HepG2 (cell line): ENCODE data around the gene VEGFA. TPM values are rescaled to one million over a fixed set of nuclear protein-coding genes. Genes with fewer than 3 reads are reported as not detected.

Source experiments
- ATAC-seq: fragments of 200-7000 bp; cut with Tn5 transposase; 3 replicates; pipeline ENCODE4 v1.9.1; 2020; ENCODE audit warnings: mild to moderate bottlenecking, moderate library complexity
- BruUV-seq: library from RNA; stranded (reverse); fragments of 400-500 nt; replicated peaks from 2 replicates; lab custom pipeline; 2021; lab: Mats Ljungman, UMichigan
- CTCF ChIA-PET: fragments of 300-600 bp; formaldehyde crosslinking; extraction: SDS; loops from one replicate; lab custom pipeline; 2021; ENCODE audit warnings: low total read pairs, inconsistent platforms, low intra/inter-chr PET ratio; lab: Yijun Ruan, JAX
- POLR2A ChIA-PET: fragments of 350-600 bp; sonication (Branson Sonifier 250); formaldehyde crosslinking; loops from one replicate; lab custom pipeline; 2020; ENCODE audit warnings: antibody characterized with exemption, inconsistent platforms; lab: Yijun Ruan, JAX
- DNase-seq: peaks from one replicate; pipeline ENCODE4 v3.0.0-alpha.2; 2015; ENCODE audit warnings: low spot score
- FAIRE-seq: peaks from 3 replicates; lab custom pipeline; 2011; peaks lifted over from hg19 to GRCh38; lab: Jason Lieb, UNC
- H2AFZ ChIP-seq: one replicate; pipeline ENCODE4 v1.6.1; 2011; ENCODE audit warnings: low read length, inconsistent platforms
- H3K27ac ChIP-seq: fragments of 300-600 bp; 3 replicates; pipeline ENCODE4 v1.8.0; 2011; ENCODE audit warnings: mixed run types, mild to moderate bottlenecking, mixed read lengths, low read length, inconsistent platforms; ENCODE audit not compliant: insufficient read depth; ENCODE audit errors: extremely low read length
- H3K27me3 ChIP-seq, 2 experiments: fragments of 200-600 bp in 1 of 2; 2 replicates in 1 of 2; 3 replicates in 1 of 2; pipeline versions ENCODE4 v1.6.0 to v1.8.0; 2011; ENCODE audit warnings: low read length in 2 of 2, mild to moderate bottlenecking in 2 of 2, moderate library complexity in 2 of 2, inconsistent platforms in 1 of 2; ENCODE audit not compliant: insufficient read depth in 2 of 2, control insufficient read depth in 1 of 2
- H3K36me3 ChIP-seq, 2 experiments: fragments of 200-600 bp in 1 of 2; replicated peaks in 1 of 2; 2 replicates in 1 of 2; 3 replicates in 1 of 2; pipeline versions ENCODE4 v1.5.1 to v1.8.0; 2011; ENCODE audit warnings: low read length in 2 of 2, inconsistent platforms in 1 of 2; ENCODE audit not compliant: insufficient read depth in 2 of 2, control insufficient read depth in 1 of 2
- H3K4me1 ChIP-seq: 2 replicates; pipeline ENCODE4 v1.5.1; 2012; ENCODE audit warnings: low read length, inconsistent platforms; ENCODE audit not compliant: insufficient read depth
- H3K4me2 ChIP-seq: 2 replicates; pipeline ENCODE4 v1.6.0; 2011; ENCODE audit warnings: low read depth, low read length, inconsistent platforms
- H3K4me3 ChIP-seq, 3 experiments: fragments of 200-600 bp in 1 of 3; sonication (generic), shearing (Covaris generic) in 1 of 3; replicated peaks in 1 of 3; 2 replicates each; pipeline ENCODE4 v1.5.1; 2011 to 2016; ENCODE audit warnings: low read length in 3 of 3, inconsistent platforms in 2 of 3, low read depth in 2 of 3, mild to moderate bottlenecking in 2 of 3, control low read depth in 1 of 3, mixed read lengths in 1 of 3; ENCODE audit not compliant: insufficient read depth in 1 of 3
- H3K79me2 ChIP-seq: one replicate; pipeline ENCODE4 v1.6.1; 2011; ENCODE audit warnings: low read length, inconsistent platforms; ENCODE audit not compliant: insufficient read depth
- H3K9ac ChIP-seq: 2 replicates; pipeline ENCODE4 v1.6.0; 2011; ENCODE audit warnings: mild to moderate bottlenecking, low read depth, low read length, inconsistent platforms; ENCODE audit not compliant: insufficient read depth
- H3K9me3 ChIP-seq: 2 replicates; pipeline ENCODE4 v1.5.1; 2012; ENCODE audit warnings: mild to moderate bottlenecking, low read length
- H4K20me1 ChIP-seq: 2 replicates; pipeline ENCODE4 v1.6.0; 2011; ENCODE audit warnings: inconsistent platforms, mild to moderate bottlenecking, low read length, moderate library complexity; ENCODE audit not compliant: insufficient read depth
- JARID2 ChIP-seq: sonication (generic); formaldehyde crosslinking; IDR thresholded peaks from 2 replicates; pipeline ENCODE4 v1.8.1; 2023; ENCODE audit warnings: missing genetic modification reagents, inconsistent platforms; ENCODE audit not compliant: insufficient replicate concordance
- PHB2 ChIP-seq: fragments of 450-650 bp; IDR thresholded peaks from 2 replicates; pipeline ENCODE4 v1.6.1; 2018; ENCODE audit not compliant: partially characterized antibody
- POLR2G ChIP-seq: fragments of 200-400 bp; formaldehyde crosslinking; IDR thresholded peaks from 2 replicates; pipeline ENCODE4 v1.6.1; 2018; ENCODE audit warnings: mild to moderate bottlenecking, low read depth, low read length, moderate library complexity
- RBFOX2 ChIP-seq: fragments of 200-400 bp; formaldehyde crosslinking; IDR thresholded peaks from 2 replicates; pipeline ENCODE4 v1.6.1; 2017; ENCODE audit warnings: low read depth, mild to moderate bottlenecking, low read length
- RFX3 ChIP-seq: IDR thresholded peaks from 2 replicates; pipeline ENCODE4 v1.6.1; 2016; ENCODE audit warnings: missing biosample characterization, missing genetic modification reagents
- SAP130 ChIP-seq: IDR thresholded peaks from 2 replicates; pipeline ENCODE4 v1.6.1; 2016; ENCODE audit warnings: low read depth
- SETDB1 ChIP-seq: sonication (generic); formaldehyde crosslinking; IDR thresholded peaks from 2 replicates; pipeline ENCODE4 v1.5.1; 2020; ENCODE audit warnings: missing genetic modification reagents, mild to moderate bottlenecking, borderline replicate concordance
- ZC3H13 ChIP-seq: sonication (generic); formaldehyde crosslinking; IDR thresholded peaks from 2 replicates; pipeline ENCODE4 v1.8.1; 2023; ENCODE audit warnings: mild to moderate bottlenecking, missing genetic modification reagents, moderate library complexity
- ZMYM3 ChIP-seq: sonication (generic); formaldehyde crosslinking; IDR thresholded peaks from 2 replicates; pipeline ENCODE4 v1.5.1; 2020; ENCODE audit warnings: mild to moderate bottlenecking, missing genetic modification reagents
- ZNF572 ChIP-seq: sonication (generic); formaldehyde crosslinking; IDR thresholded peaks from 2 replicates; pipeline ENCODE4 v1.5.1; 2020; ENCODE audit warnings: mild to moderate bottlenecking, missing genetic modification reagents
- ZNF580 ChIP-seq: IDR thresholded peaks from 2 replicates; pipeline ENCODE4 v1.6.1; 2016; ENCODE audit warnings: low read depth, borderline replicate concordance
- ZNF614 ChIP-seq: IDR thresholded peaks from 2 replicates; pipeline ENCODE4 v1.6.1; 2018; ENCODE audit warnings: missing biosample characterization, missing genetic modification reagents, inconsistent platforms, borderline replicate concordance
- WGBS: methylation state at CpG from one replicate; pipeline ENCODE4 v1.1.6; 2017; ENCODE audit warnings: low lambda C conversion rate; 5-methylcytosine and 5-hydroxymethylcytosine counted together
- in situ Hi-C: cut with HindIII; loops from 2 replicates; pipeline ENCODE4 v1.10.0; 2017; ENCODE audit warnings: low pct_unique_long_range_greater_than_20kb; ENCODE audit not compliant: extremely low pct_ligation_motif_present
- intact Hi-C: fragments of 100-400 bp; cut with micrococcal nuclease; formaldehyde crosslinking; loops from one replicate; pipeline ENCODE4 v1.10.0; 2022; ENCODE audit not compliant: unreplicated experiment
- polyA plus RNA-seq, 8 experiments: library from polyadenylated mRNA; depleted of rRNA in 3 of 8; stranded (reverse) in 7 of 8; unstranded in 1 of 8; fragments of >200 nt; fragmentation: Illumina TruSeq in 4 of 8; extraction: Trizol in 4 of 8; gene quantifications; 2 replicates each; pipeline versions ENCODE4 v1.2.1 to v1.2.3, GENCODE V29; 2011 to 2016; ENCODE audit warnings: low read depth in 4 of 8, missing spikeins in 1 of 8, mixed read lengths in 1 of 8; ENCODE audit not compliant: insufficient read depth in 1 of 8
- total RNA-seq, 5 experiments: library from RNA; depleted of rRNA; stranded (reverse); fragments of >200 nt; fragmentation: Illumina TruSeq; extraction: Trizol; gene quantifications; 2 replicates each; pipeline ENCODE4 v1.2.3, GENCODE V29; 2016; ENCODE audit warnings: low read depth in 1 of 5

VEGFA gene
- total and polyA plus RNA-seq, 2 of the 13 experiments (the other 11 are each of a cell fraction or from before 2014, with no cell fraction given) = 68.1 to 629 TPM

- peaks cover 100% of the 10 kb centered on the region for H4K20me1 ChIP-seq
- no TSS peak for BruUV-seq
- POLR2A ChIA-PET = interaction anchor here (0.9 to 1.4 kb wide), 2 partner anchors 10 to 29 kb away, joined by 5 read pairs; no protein-coding TSS in a partner anchor
- H3K9me3 ChIP-seq = no peaks in the 10 kb centered on the region
- no peak for DNase-seq
- H3K4me2 ChIP-seq = no peak overlapping the region
- H3K9ac ChIP-seq = no peak overlapping the region
- in situ Hi-C loops = no loop called here
- ATAC-seq = no peak
- no peak for FAIRE-seq
- H3K79me2 ChIP-seq = peaks cover 70% of the 10 kb centered on the region
- no peak overlapping the region for H2AFZ ChIP-seq
- peaks cover 37% of the 10 kb centered on the region for H3K4me1 ChIP-seq
- TF ChIP-seq ZNF572 (0 out of 2 replicates have a peak, but pooled peaks have one; percentile 36), ZMYM3 (CRISPR knock-in tag) (0 out of 2 replicates have a peak, but pooled peaks have one; percentile 20), ZNF614 (no peak), SAP130 (0 out of 2 replicates have a peak, but pooled peaks have one; percentile 14), PHB2 (no peak), RBFOX2 (peak; percentile 60), JARID2 (CRISPR knock-in tag) (no peak), POLR2G (0 out of 2 replicates have a peak, but pooled peaks have one; percentile 12), SETDB1 (CRISPR knock-in tag) (no peak), ZNF580 (no peak), RFX3 (no peak), ZC3H13 (CRISPR knock-in tag) (0 out of 2 replicates have a peak, but pooled peaks have one; percentile 15)
- peaks cover 60 to 85% of the 10 kb centered on the region in 2 experiments for H3K36me3 ChIP-seq
- no peaks in the 10 kb centered on the region; a peak in 1 of 5 replicates for H3K27me3 ChIP-seq
- CTCF ChIA-PET = no interaction called here
- no peak overlapping the region for H3K4me3 ChIP-seq
- H3K27ac ChIP-seq = no peak overlapping the region
- intact Hi-C loops = no loop called here
- 87% methylated on average over 18 of the region's 18 CpGs for WGBS
Observed at GRCh38 chr6:43776799-43777776, 7.1 kb downstream of the VEGFA start.
